OCI-LY1 (cell line): ENCODE measurements around the gene PKD1L1.
A peak's percentile ranks its signal among the peaks of the same experiment; 100 is the strongest.
"Not testable (repeated sequence)": the region's sequence is repeated elsewhere in the genome, so short reads cannot be mapped to it uniquely, and the experiment has no call there.

Experiments
- H2AFZ ChIP-seq: fragments of 200-600 bp; sonication (generic), shearing (Covaris generic); 2 replicates; pipeline ENCODE4 v1.6.0; 2014; ENCODE audit warnings: antibody characterized with exemption, mild to moderate bottlenecking, low read length
- H3F3A ChIP-seq: fragments of 200-600 bp; sonication (generic), shearing (Covaris generic); 2 replicates; pipeline ENCODE4 v1.6.0; 2014; ENCODE audit warnings: mild to moderate bottlenecking, antibody characterized with exemption, low read length, moderate library complexity; ENCODE audit not compliant: insufficient read depth
- H3K27ac ChIP-seq: fragments of 200-600 bp; sonication (generic); 2 replicates; pipeline ENCODE4 v1.5.1; 2014; ENCODE audit warnings: low read length, mixed run types, mild to moderate bottlenecking, low read depth; ENCODE audit not compliant: poor library complexity, severe bottlenecking
- H3K27me3 ChIP-seq: fragments of 200-600 bp; sonication (generic); 2 replicates; pipeline ENCODE4 v1.6.0; 2014; ENCODE audit warnings: antibody characterized with exemption, mild to moderate bottlenecking, low read length, moderate library complexity; ENCODE audit not compliant: insufficient read depth
- H3K36me3 ChIP-seq: fragments of 200-600 bp; sonication (generic); 2 replicates; pipeline ENCODE4 v1.6.1; 2014; ENCODE audit warnings: mild to moderate bottlenecking, antibody characterized with exemption, low read length, moderate library complexity, mixed read lengths; ENCODE audit not compliant: insufficient read depth
- H3K4me1 ChIP-seq: fragments of 200-600 bp; sonication (generic); 2 replicates; pipeline ENCODE4 v1.5.1; 2014; ENCODE audit warnings: mild to moderate bottlenecking, low read length, moderate library complexity; ENCODE audit not compliant: insufficient read depth, severe bottlenecking
- H3K4me2 ChIP-seq: fragments of 200-600 bp; sonication (generic), shearing (Covaris generic); 2 replicates; pipeline ENCODE4 v1.6.1; 2014; ENCODE audit warnings: low read length
- H3K4me3 ChIP-seq: fragments of 200-600 bp; sonication (generic); 2 replicates; pipeline ENCODE4 v1.5.1; 2014; ENCODE audit warnings: low read length, low read depth, mild to moderate bottlenecking, mixed read lengths; ENCODE audit not compliant: poor library complexity, severe bottlenecking
- H3K79me2 ChIP-seq: fragments of 200-600 bp; shearing (Covaris generic); 2 replicates; pipeline ENCODE4 v1.6.1; 2016; ENCODE audit warnings: mixed run types, low read length, mixed read lengths; ENCODE audit not compliant: insufficient read depth
- H3K9ac ChIP-seq: fragments of 200-600 bp; sonication (generic), shearing (Covaris generic); 2 replicates; pipeline ENCODE4 v1.6.1; 2014; ENCODE audit warnings: mild to moderate bottlenecking, low read length, mixed read lengths
- H3K9me2 ChIP-seq: fragments of 200-600 bp; sonication (generic), shearing (Covaris generic); 2 replicates; pipeline ENCODE4 v1.6.1; 2014; ENCODE audit warnings: low read depth, mild to moderate bottlenecking, low read length, mixed read lengths
- H3K9me3 ChIP-seq: fragments of 200-600 bp; shearing (Covaris generic); 2 replicates; pipeline ENCODE4 v1.6.1; 2014; ENCODE audit warnings: low read length, mixed read lengths
- H4K20me1 ChIP-seq: fragments of 200-600 bp; sonication (generic), shearing (Covaris generic); 2 replicates; pipeline ENCODE4 v1.6.0; 2016; ENCODE audit warnings: mild to moderate bottlenecking, low read length; ENCODE audit not compliant: insufficient read depth
- CTCF ChIP-seq: fragments of 200-600 bp; sonication (generic), shearing (Covaris generic); IDR thresholded peaks from 2 replicates; pipeline ENCODE4 v1.5.1; 2017; ENCODE audit warnings: mild to moderate bottlenecking, antibody characterized with exemption, low read length, moderate library complexity, mixed read lengths
- EZH2 ChIP-seq: fragments of 200-600 bp; sonication (generic), shearing (Covaris generic); IDR thresholded peaks from 2 replicates; pipeline ENCODE4 v1.8.0; 2017; ENCODE audit warnings: borderline replicate concordance, mixed run types, mild to moderate bottlenecking, antibody characterized with exemption, low read length, moderate library complexity, mixed read lengths

PKD1L1 gene

GRCh38 chr7:47794016-47794415, 154.2 kb downstream of the PKD1L1 start:
- Histone ChIP-seq H3K27ac (peak overlapping the region; percentile 23), H3K4me2 (no peak overlapping the region; the same call in 1 of the 2 replicates), H3K4me1 (peaks cover 23% of the 10 kb centered on the region)

GRCh38 chr7:47793186-47793585, 155.1 kb downstream of the PKD1L1 start:
- H3K4me1 ChIP-seq, result peaks cover 23% of the 10 kb centered on the region
- H3K9me3 ChIP-seq, H3K27me3 ChIP-seq, H3K4me3 ChIP-seq, H3K79me2 ChIP-seq, H3K9me2 ChIP-seq, H3K4me2 ChIP-seq, H3K27ac ChIP-seq, H3F3A ChIP-seq, H4K20me1 ChIP-seq, H3K9ac ChIP-seq, H2AFZ ChIP-seq, H3K36me3 ChIP-seq: not testable (repeated sequence)

More at GRCh38 chr7:47794016-47794415, 154.2 kb downstream of the PKD1L1 start:
- no peak overlapping the region for H3K9ac ChIP-seq
- no peaks in the 10 kb centered on the region for H4K20me1 ChIP-seq
- H3K9me2 ChIP-seq, result no peaks in the 10 kb centered on the region
- H3K27me3 ChIP-seq, result no peaks in the 10 kb centered on the region
- H3K9me3 ChIP-seq, result peaks cover 4% of the 10 kb centered on the region
- no peak overlapping the region for H2AFZ ChIP-seq
- no peaks in the 10 kb centered on the region for H3K79me2 ChIP-seq
- H3K4me3 ChIP-seq, result no peak overlapping the region
- H3F3A ChIP-seq, result no peaks in the 10 kb centered on the region
- TF ChIP-seq EZH2, result no peak
- no peak for TF ChIP-seq CTCF
- H3K36me3 ChIP-seq, result no peaks in the 10 kb centered on the region; the same call in 1 of the 2 replicates

- H3K27me3 ChIP-seq, result no peaks in the 10 kb centered on the region
- no peaks in the 10 kb centered on the region; the same call in 1 of the 2 replicates for H3K36me3 ChIP-seq
- peaks cover 23% of the 10 kb centered on the region for H3K4me1 ChIP-seq
- TF ChIP-seq CTCF (peak; percentile 74), EZH2 (no peak)
- no peak overlapping the region for H2AFZ ChIP-seq
- H3K27ac ChIP-seq, result no peak overlapping the region
- no peak overlapping the region for H3K4me3 ChIP-seq
- H3K4me2 ChIP-seq, result no peak overlapping the region
- H3K9ac ChIP-seq, result no peak overlapping the region
- H4K20me1 ChIP-seq, result no peaks in the 10 kb centered on the region
- no peaks in the 10 kb centered on the region for H3K79me2 ChIP-seq
- peaks cover 4% of the 10 kb centered on the region for H3K9me3 ChIP-seq
- H3F3A ChIP-seq, result no peaks in the 10 kb centered on the region
- H3K9me2 ChIP-seq, result no peaks in the 10 kb centered on the region
Observed at GRCh38 chr7:47792521-47793121, 155.6 kb downstream of the PKD1L1 start.

- Histone ChIP-seq H3F3A (no peaks in the 10 kb centered on the region), H3K4me2 (no peak overlapping the region), H3K27me3 (no peaks in the 10 kb centered on the region), H3K9ac (no peak overlapping the region), H3K4me1 (peaks cover 23% of the 10 kb centered on the region), H3K79me2 (no peaks in the 10 kb centered on the region), H3K9me3 (peaks cover 4% of the 10 kb centered on the region), H3K36me3 (no peaks in the 10 kb centered on the region; the same call in 1 of the 2 replicates), H3K27ac (no peak overlapping the region), H3K9me2 (no peaks in the 10 kb centered on the region), H3K4me3 (no peak overlapping the region), H2AFZ (peak overlapping the region; percentile 11; the same call in 1 of the 2 replicates), H4K20me1 (no peaks in the 10 kb centered on the region)
- no peak for TF ChIP-seq CTCF
- TF ChIP-seq EZH2, result no peak
Observed at GRCh38 chr7:47791682-47792081, 156.6 kb downstream of the PKD1L1 start.
